HEK293 (cell line): ENCODE measurements around the gene ZIC5.

Experiments
- CTCF ChIA-PET: fragments of 350-600 bp; formaldehyde crosslinking; extraction: SDS; loops from one replicate; lab custom pipeline; 2021; ENCODE audit warnings: antibody characterized with exemption; lab: Yijun Ruan, JAX
- POLR2A ChIA-PET: fragments of 300-600 bp; formaldehyde crosslinking; extraction: SDS; loops from one replicate; lab custom pipeline; 2020; ENCODE audit warnings: antibody characterized with exemption, inconsistent platforms; lab: Yijun Ruan, JAX
- H3K27ac ChIP-seq: fragments of 200-500 bp; sonication (Bioruptor generic); 2 replicates; pipeline ENCODE4 v1.5.1; 2014; ENCODE audit warnings: low read depth, low read length, control low read depth, inconsistent platforms; ENCODE audit errors: extremely low read depth
- H3K36me3 ChIP-seq, 2 experiments: fragments of 200-500 bp in 1 of 2; sonication (Bioruptor generic) in 1 of 2; 1 replicate in 1 of 2; 2 replicates in 1 of 2; pipeline ENCODE4 v1.5.1; 2014 to 2017; ENCODE audit warnings: inconsistent platforms in 2 of 2, low read length in 2 of 2; ENCODE audit not compliant: control insufficient read depth in 2 of 2, insufficient read depth in 1 of 2
- H3K4me1 ChIP-seq: fragments of 200-500 bp; sonication (Bioruptor generic); 2 replicates; pipeline ENCODE4 v1.5.1; 2014; ENCODE audit warnings: mild to moderate bottlenecking, low read length, inconsistent platforms; ENCODE audit not compliant: control insufficient read depth, insufficient read depth
- H3K4me3 ChIP-seq: 2 replicates; pipeline ENCODE4 v1.5.1; 2011; ENCODE audit warnings: low read depth, mild to moderate bottlenecking, control low read depth, low read length, moderate library complexity
- H3K9me3 ChIP-seq: fragments of 200-500 bp; sonication (Bioruptor generic); 2 replicates; pipeline ENCODE4 v1.5.1; 2014; ENCODE audit warnings: low read depth, low read length, inconsistent platforms; ENCODE audit not compliant: control insufficient read depth, insufficient read depth
- BCL6B ChIP-seq: fragments of 450-650 bp; formaldehyde crosslinking; IDR thresholded peaks from 2 replicates; pipeline ENCODE4 v1.5.1; 2017; ENCODE audit warnings: missing biosample characterization, missing genetic modification characterization
- HIC1 ChIP-seq: fragments of 450-650 bp; formaldehyde crosslinking; IDR thresholded peaks from 2 replicates; pipeline ENCODE4 v1.5.1; 2016; ENCODE audit warnings: missing biosample characterization, missing genetic modification characterization
- IKZF3 ChIP-seq: fragments of 450-650 bp; IDR thresholded peaks from 2 replicates; pipeline ENCODE4 v1.5.0; 2018; ENCODE audit warnings: missing biosample characterization, mild to moderate bottlenecking, missing genetic modification characterization, moderate library complexity
- KLF16 ChIP-seq: fragments of 450-650 bp; formaldehyde crosslinking; IDR thresholded peaks from 2 replicates; pipeline ENCODE4 v1.5.1; 2017; ENCODE audit warnings: missing biosample characterization, missing genetic modification characterization
- PATZ1 ChIP-seq: fragments of 450-650 bp; formaldehyde crosslinking; IDR thresholded peaks from 2 replicates; pipeline ENCODE4 v1.5.1; 2016; ENCODE audit warnings: missing biosample characterization, missing genetic modification characterization
- ZNF2 ChIP-seq: fragments of 450-650 bp; formaldehyde crosslinking; IDR thresholded peaks from 2 replicates; pipeline ENCODE4 v1.5.1; 2016; ENCODE audit warnings: missing biosample characterization, missing genetic modification characterization
- ZNF202 ChIP-seq: fragments of 450-650 bp; formaldehyde crosslinking; IDR thresholded peaks from 2 replicates; pipeline ENCODE4 v1.5.1; 2016; ENCODE audit warnings: missing biosample characterization, missing genetic modification characterization, borderline replicate concordance
- ZNF341 ChIP-seq: fragments of 450-650 bp; formaldehyde crosslinking; IDR thresholded peaks from 2 replicates; pipeline ENCODE4; 2016; ENCODE audit warnings: low read depth, missing biosample characterization, missing genetic modification characterization
- ZNF501 ChIP-seq: fragments of 450-650 bp; formaldehyde crosslinking; IDR thresholded peaks from 2 replicates; pipeline ENCODE4 v1.5.1; 2016; ENCODE audit warnings: missing biosample characterization, missing genetic modification characterization
- ZNF514 ChIP-seq: fragments of 450-650 bp; formaldehyde crosslinking; IDR thresholded peaks from 2 replicates; pipeline ENCODE4 v1.5.1; 2016; ENCODE audit warnings: missing biosample characterization, missing genetic modification characterization
- ZNF518A ChIP-seq: fragments of 450-650 bp; formaldehyde crosslinking; conservative IDR thresholded peaks from 2 replicates; pipeline ENCODE4 v1.5.1; 2016; ENCODE audit warnings: low read depth, missing biosample characterization, missing genetic modification characterization
- ZNF596 ChIP-seq: fragments of 450-650 bp; IDR thresholded peaks from 2 replicates; pipeline ENCODE4 v1.5.0; 2018; ENCODE audit warnings: missing biosample characterization, mild to moderate bottlenecking, missing genetic modification characterization, moderate library complexity
- ZNF600 ChIP-seq: fragments of 450-650 bp; formaldehyde crosslinking; IDR thresholded peaks from 2 replicates; pipeline ENCODE4 v1.5.1; 2016; ENCODE audit warnings: missing biosample characterization, missing genetic modification characterization
- ZNF639 ChIP-seq: fragments of 450-650 bp; formaldehyde crosslinking; IDR thresholded peaks from 2 replicates; pipeline ENCODE4 v1.5.1; 2016; ENCODE audit warnings: missing biosample characterization, missing genetic modification characterization
- ZNF704 ChIP-seq: fragments of 450-650 bp; formaldehyde crosslinking; IDR thresholded peaks from 2 replicates; pipeline ENCODE4 v1.5.1; 2016; ENCODE audit warnings: missing biosample characterization, missing genetic modification characterization
- ZNF830 ChIP-seq: fragments of 450-650 bp; IDR thresholded peaks from 2 replicates; pipeline ENCODE4 v1.5.0; 2018; ENCODE audit warnings: missing biosample characterization, missing genetic modification characterization, low read depth, mild to moderate bottlenecking, moderate library complexity

Gene ZIC5

GRCh38 chr13:99989276-99990125 is 17.9 kb upstream of the ZIC5 start (continued):
- no peak for TF ChIP-seq ZNF518A (tag by site-specific recombination)
- TF ChIP-seq ZNF2 (tag by site-specific recombination) = peak; percentile 58; the same call in 1 of the 2 replicates
- no peak for TF ChIP-seq ZNF704 (tag by site-specific recombination)
- TF ChIP-seq ZNF514 (tag by site-specific recombination) = no peak
- TF ChIP-seq ZNF341 (tag by site-specific recombination) = peak; percentile 68
- no peak for TF ChIP-seq ZNF830
- TF ChIP-seq ZNF202 (tag by site-specific recombination) = peak; percentile 93
- TF ChIP-seq ZNF600 (tag by site-specific recombination) = peak; percentile 79
- TF ChIP-seq ZNF639 (tag by site-specific recombination) = no peak
- 0 out of 2 replicates have a peak, but pooled peaks have one; percentile 14 for TF ChIP-seq HIC1 (tag by site-specific recombination)
- no peak for TF ChIP-seq ZNF501

- no peak overlapping the region for H3K4me3 ChIP-seq
- CTCF ChIA-PET = no interaction called here
Observed at GRCh38 chr13:99988529-99989275, 17.1 kb upstream of the ZIC5 start.

More at GRCh38 chr13:99988529-99989275, 17.1 kb upstream of the ZIC5 start:
- peak; percentile 27; the same call in 1 of the 2 replicates for TF ChIP-seq PATZ1 (tag by site-specific recombination)
- TF ChIP-seq ZNF202 (tag by site-specific recombination) = 0 out of 2 replicates have a peak, but pooled peaks have one; percentile 65
- peak; percentile 78 for TF ChIP-seq ZNF596 (tag by site-specific recombination)
- TF ChIP-seq IKZF3 (tag by site-specific recombination) = peak; percentile 44; the same call in 1 of the 2 replicates
- TF ChIP-seq BCL6B = no peak
- TF ChIP-seq KLF16 (tag by site-specific recombination) = no peak
- no peak overlapping the region for H3K27ac ChIP-seq
- H3K9me3 ChIP-seq = no peaks in the 10 kb centered on the region
- H3K4me1 ChIP-seq = peaks cover 11% of the 10 kb centered on the region
- H3K36me3 ChIP-seq = peaks cover 0 to 20% of the 10 kb centered on the region in 2 experiments; a peak in 1 of 3 replicates
- POLR2A ChIA-PET = no interaction called here
